ENCODE results near the gene CCDC169.

CCDC169 gene

GRCh38 chr13:36231236-36231635, 66.4 kb downstream of the CCDC169 start:
- DNase-seq: no peak

DNA sequence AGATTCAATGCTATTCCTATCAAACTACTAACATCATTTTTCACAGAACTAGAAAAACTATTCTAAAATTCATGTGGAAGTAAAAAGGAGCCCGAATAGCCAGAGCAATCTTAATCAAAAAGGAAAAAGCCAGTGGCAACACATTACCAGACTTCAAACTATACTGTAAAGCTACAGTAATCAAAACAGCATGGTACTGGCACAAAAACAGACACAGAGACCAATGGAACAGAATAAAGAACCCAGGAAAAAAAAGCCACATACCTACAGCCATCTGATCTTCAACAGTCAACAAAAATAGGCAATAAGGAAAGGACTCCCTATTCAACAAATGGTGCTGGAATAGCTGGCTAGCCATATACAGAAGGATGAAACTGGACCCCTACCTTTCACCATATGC, 72.9 kb downstream of the CCDC169 start:
- no peak for DNase-seq

- DNase-seq: no peak
Measured at GRCh38 chr13:36219883-36220282, 77.7 kb downstream of the CCDC169 start.

DNA sequence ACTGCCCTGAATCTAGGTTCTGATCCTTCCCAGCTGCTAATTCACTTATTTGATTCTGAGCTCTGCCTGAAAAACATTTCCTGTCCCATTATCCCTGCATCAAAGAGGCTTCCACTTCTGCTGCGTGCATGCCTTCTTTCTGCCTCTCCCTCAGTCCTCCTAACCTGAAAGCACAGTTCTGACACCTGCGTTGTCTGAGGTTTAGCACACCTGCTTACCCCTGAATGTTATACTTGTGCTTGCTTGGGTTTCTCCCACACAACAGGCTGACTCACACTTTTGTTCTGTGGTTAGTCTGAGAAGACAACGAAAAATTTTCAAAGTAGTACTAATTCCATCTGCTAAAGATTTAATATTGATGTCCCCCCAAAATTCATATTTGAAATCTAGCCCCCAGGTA, 80.2 kb downstream of the CCDC169 start:
- no peak for DNase-seq

DNA sequence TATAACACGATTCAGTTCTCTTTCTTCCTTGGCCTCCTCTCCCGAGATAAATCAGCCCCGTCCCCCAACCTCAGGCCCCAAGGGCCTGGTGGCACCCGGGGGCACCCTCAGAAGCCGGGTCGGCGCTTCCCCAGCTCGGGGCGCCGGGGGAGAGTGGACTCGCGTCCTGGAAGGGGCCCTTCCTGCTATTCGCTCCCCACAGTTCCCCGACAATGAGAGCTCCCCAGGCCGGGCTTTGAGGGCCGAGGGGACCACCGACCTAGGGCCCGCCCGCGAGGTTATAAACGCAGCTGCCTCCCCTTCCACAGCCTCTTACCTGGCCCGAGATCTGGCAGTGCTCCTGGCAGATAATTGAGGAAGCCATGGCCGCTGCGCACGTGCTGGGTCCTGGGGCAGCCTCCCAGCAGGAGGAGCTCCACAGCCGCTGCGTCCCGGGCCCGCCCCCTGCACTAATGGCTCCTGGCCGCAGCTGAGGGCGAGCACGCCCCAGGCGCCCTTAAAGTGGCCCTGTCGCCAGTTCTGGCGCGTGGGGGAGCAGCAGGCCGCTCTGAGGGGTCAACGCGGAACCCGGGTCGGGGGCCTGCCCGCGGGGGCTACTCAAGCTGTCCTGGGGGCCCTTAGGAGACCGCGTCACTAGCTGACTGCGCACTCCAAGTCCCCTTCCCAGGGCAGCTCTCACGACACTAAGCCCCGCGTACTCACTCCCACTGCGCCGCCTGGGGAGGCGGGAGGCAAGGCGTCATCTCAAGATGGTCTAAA, 83.3 kb downstream of the CCDC169 start, which contains the start of gene SOHLH2:
Gene SOHLH2, minus strand, starts transcription at position 394 of the 759 bp plus-strand sequence. Its CDS starts 30 bp downstream, at position 364.
- DNase-seq: no peak

DNA sequence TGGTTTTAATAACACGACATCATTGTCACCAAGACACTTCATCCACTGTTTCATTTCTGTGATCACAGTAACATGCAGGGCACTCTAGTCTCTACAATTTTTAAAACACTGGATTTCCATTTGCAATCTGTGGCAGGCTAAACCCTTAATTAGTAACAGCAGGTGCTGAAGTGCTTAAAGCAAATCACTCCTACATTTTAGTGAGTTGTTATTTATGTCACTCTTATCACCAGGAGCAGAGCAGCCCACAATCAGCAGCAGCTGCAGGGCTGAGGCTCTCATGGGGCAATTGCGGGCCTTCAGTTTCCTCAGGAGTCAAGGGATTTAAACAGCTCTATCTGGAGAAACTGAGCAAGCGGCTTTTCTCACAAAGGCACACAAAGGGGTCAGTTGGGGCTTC, 84.8 kb downstream of the CCDC169 start:
- no peak for DNase-seq

DNA sequence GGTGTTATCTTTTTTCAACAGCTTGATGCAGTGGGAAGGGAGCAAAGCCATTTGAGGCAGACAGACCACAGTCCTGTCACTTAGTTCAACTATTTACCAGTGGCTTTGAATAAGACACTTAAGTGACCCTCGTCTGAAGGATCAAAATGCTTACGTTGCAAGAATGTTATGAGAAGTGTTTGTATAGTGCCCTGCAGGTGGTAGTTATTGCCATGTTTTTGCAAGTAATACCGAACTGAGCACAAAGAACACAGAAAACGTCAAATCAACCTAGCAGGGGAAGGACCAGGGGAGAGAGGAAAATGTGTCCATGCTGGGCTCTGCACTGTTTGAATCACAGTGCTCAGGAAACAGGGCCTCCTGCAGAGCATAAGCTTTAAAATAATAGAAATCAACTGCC, 86.0 kb downstream of the CCDC169 start:
- no peak for DNase-seq

DNA sequence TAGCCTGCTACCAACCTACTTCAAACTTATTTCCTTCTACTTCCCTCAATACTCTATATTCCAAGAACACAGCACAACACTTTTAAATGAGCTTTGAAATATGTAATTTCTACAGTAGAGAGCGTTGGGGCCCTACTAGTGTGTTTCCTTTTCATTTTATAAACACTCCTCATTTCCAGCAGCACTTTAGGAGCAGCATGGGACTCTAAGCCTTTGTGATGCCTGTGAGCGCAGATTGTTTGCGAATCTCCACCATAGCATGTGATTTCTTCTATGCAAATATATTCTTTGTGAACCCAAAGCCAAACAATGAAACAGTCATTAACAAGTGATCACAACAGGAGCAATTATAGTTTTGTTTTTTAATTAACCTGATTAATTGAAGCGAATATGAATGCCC, 86.9 kb downstream of the CCDC169 start:
- no peak for DNase-seq

GRCh38 chr13:36207672-36208071, 89.9 kb downstream of the CCDC169 start:
- no peak for DNase-seq

DNA sequence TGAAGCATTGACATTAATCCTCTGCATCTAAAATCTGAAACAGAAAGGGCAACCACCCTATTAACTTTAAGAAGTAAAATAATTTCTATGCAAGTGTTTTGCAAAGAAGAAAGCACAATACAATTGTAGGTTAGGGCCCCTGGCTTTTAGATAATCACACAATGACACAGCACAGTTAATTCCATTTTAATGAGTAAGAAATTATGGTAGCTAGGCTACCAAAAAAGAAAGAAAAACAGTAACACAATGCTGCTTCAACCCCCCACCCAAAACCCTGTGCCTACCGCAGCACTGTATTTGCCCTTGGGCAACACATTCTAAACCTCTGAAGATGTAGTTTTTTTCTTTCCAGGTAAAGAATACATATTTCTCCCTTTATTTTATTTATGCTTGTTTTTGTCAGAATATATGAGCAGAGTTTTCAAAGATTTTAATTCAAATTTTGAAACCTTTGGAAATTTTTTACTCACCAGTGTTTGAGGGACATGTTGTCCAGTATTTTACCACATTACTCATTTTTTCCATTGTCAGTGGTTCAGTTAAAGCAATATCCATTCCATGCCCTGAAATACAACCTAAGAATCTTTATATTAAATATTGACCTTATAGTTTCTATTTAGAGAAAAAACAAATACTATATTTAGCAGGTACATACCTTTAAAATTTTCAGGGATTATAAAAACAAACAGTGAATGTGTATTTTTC, 104.3 kb downstream of the CCDC169 start:
- no peak for DNase-seq

GRCh38 chr13:36192166-36192565, 105.4 kb downstream of the CCDC169 start:
- DNase-seq: no peak

DNA sequence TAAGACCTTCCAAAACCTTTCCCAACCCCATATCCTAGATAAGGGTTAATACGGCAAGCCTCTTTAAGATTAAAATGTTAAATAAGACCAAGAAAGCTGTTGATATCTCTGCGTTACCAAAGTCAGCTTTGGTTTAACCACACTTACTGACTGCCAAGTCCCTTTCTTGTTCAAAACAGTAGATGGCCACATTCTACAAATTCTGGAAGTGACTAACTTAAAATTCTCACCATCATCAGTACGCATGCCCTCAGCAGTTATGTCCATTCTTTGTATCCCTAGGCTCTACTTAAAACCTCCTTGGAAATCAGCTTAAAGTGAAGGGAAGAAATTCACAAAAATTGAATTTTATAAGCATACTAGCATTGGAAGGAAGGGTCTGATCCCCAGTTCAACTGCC, 106.8 kb downstream of the CCDC169 start:
- DNase-seq: no peak

DNA sequence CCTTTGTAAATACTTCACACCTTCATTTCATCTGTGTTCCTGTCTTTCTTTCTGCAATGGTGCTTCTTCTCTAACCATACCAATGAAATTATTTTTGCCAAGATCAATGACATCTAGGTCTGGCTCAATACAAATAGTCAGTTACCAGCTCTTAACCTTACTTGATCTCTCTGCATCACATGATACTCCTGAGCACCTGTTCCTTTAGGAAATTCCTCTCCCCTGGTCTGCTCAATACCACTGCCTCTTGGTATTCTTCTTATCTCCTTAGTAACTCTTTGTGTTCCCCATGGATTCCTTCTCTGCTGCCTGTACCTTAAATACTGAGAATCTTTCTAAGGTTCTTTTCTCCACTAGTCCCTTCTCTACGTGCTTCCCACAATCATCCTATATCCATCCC, 109.2 kb downstream of the CCDC169 start:
- DNase-seq: no peak

DNA sequence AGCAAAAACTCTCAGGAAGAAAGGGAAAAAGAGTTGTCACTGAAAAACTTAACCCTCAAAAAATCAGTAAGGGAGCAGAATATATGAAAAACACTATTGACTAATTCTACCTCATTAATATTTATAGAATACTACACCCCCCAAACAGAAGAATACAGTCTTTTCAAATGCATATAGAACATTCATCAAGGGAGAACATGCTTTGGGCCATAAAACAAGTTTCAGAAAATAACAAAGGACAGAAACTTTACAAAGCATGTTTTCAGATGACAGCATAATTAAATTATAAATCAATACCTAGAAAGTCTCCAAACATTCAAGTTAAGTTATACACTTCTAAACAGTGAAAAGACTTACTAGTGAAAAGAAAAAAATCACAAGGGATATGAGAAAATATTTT, 113.7 kb downstream of the CCDC169 start:
- no peak for DNase-seq

Measured in activated CD4-positive, alpha-beta T cell treated with anti-CD3 and anti-CD28 coated beads, Interleukin-2, amount 50 U/mL, for 1 hour (primary cell).